HUES48 (cell line): ENCODE results near the gene PSMD4.
"Not testable (repeated sequence)": the region's sequence is repeated elsewhere in the genome, so short reads cannot be mapped to it uniquely, and the experiment has no call there.

ENCODE experiments used
- H3K27ac ChIP-seq: one replicate; pipeline ENCODE4 v1.7.0; 2013; ENCODE audit warnings: low read depth, low read length, inconsistent platforms
- H3K27me3 ChIP-seq: 2 replicates; pipeline ENCODE4 v1.6.1; 2013; ENCODE audit warnings: mild to moderate bottlenecking, low read length; ENCODE audit not compliant: control insufficient read depth, insufficient read depth
- H3K36me3 ChIP-seq: 2 replicates; pipeline ENCODE4 v1.6.1; 2013; ENCODE audit warnings: low read length; ENCODE audit not compliant: control insufficient read depth, insufficient read depth
- H3K4me1 ChIP-seq: 2 replicates; pipeline ENCODE4 v1.6.1; 2013; ENCODE audit warnings: mild to moderate bottlenecking, low read length; ENCODE audit not compliant: control insufficient read depth, insufficient read depth
- H3K4me3 ChIP-seq: 2 replicates; pipeline ENCODE4 v1.5.1; 2013; ENCODE audit warnings: mild to moderate bottlenecking, low read depth, low read length
- H3K9ac ChIP-seq: 2 replicates; pipeline ENCODE4 v1.6.1; 2013; ENCODE audit warnings: mild to moderate bottlenecking, low read depth, low read length, moderate library complexity
- H3K9me3 ChIP-seq: 2 replicates; pipeline ENCODE4 v1.6.1; 2013; ENCODE audit warnings: low read length; ENCODE audit not compliant: control insufficient read depth, insufficient read depth

Gene PSMD4

GRCh38 chr1:151254217-151255213, at the start of gene PSMD4:
Gene PSMD4, plus strand, starts transcription at chr1:151254734. Its CDS starts 49 bp downstream, at chr1:151254783.
- Histone ChIP-seq H3K9ac (peak within 1 kb of the TSS; percentile 86), H3K4me1 (no peaks in the 10 kb centered on the region; the same call in 1 of the 2 replicates), H3K27ac (peak within 1 kb of the TSS; percentile 93), H3K4me3 (peak within 1 kb of the TSS; percentile 99), H3K9me3 (no peaks in the 10 kb centered on the region), H3K36me3 (peaks cover 13% of the 10 kb centered on the region), H3K27me3 (no peaks in the 10 kb centered on the region)

- not testable (repeated sequence) for H3K4me3 ChIP-seq, H3K4me1 ChIP-seq, H3K9me3 ChIP-seq, H3K9ac ChIP-seq, H3K27ac ChIP-seq, H3K27me3 ChIP-seq
- H3K36me3 ChIP-seq = peaks cover 69% of the 10 kb centered on the region
These were observed 49.1 kb upstream of the PSMD4 start for GRCh38 chr1:151205381-151205965.

- no peak overlapping the region for H3K4me3 ChIP-seq
- H3K27me3 ChIP-seq = no peaks in the 10 kb centered on the region
- H3K9me3 ChIP-seq = no peaks in the 10 kb centered on the region
- no peak overlapping the region for H3K27ac ChIP-seq
- no peaks in the 10 kb centered on the region for H3K4me1 ChIP-seq
- H3K36me3 ChIP-seq = peaks cover 60% of the 10 kb centered on the region
- no peak overlapping the region for H3K9ac ChIP-seq
These were observed 43.7 kb upstream of the PSMD4 start for GRCh38 chr1:151210830-151211229.

- Histone ChIP-seq H3K9me3 (no peaks in the 10 kb centered on the region), H3K4me3 (no peak overlapping the region), H3K4me1 (no peaks in the 10 kb centered on the region), H3K9ac (no peak overlapping the region), H3K36me3 (peaks cover 47% of the 10 kb centered on the region), H3K27ac (no peak overlapping the region), H3K27me3 (no peaks in the 10 kb centered on the region)
These were observed 42.4 kb upstream of the PSMD4 start for GRCh38 chr1:151211972-151212705.

GRCh38 chr1:151213560-151213959, 41.0 kb upstream of the PSMD4 start:
- H3K36me3 ChIP-seq = peaks cover 41% of the 10 kb centered on the region

GRCh38 chr1:151221616-151222015, 32.9 kb upstream of the PSMD4 start:
- H3K9me3 ChIP-seq = no peaks in the 10 kb centered on the region
- H3K9ac ChIP-seq = no peak overlapping the region
- H3K27ac ChIP-seq = no peak overlapping the region
- H3K27me3 ChIP-seq = no peaks in the 10 kb centered on the region
- no peaks in the 10 kb centered on the region; the same call in 1 of the 2 replicates for H3K4me1 ChIP-seq
- H3K4me3 ChIP-seq = no peak overlapping the region
- H3K36me3 ChIP-seq = peaks cover 35% of the 10 kb centered on the region

More at GRCh38 chr1:151213560-151213959, 41.0 kb upstream of the PSMD4 start:
- no peak overlapping the region for H3K27ac ChIP-seq
- no peaks in the 10 kb centered on the region for H3K27me3 ChIP-seq
- H3K4me1 ChIP-seq = no peaks in the 10 kb centered on the region
- H3K9me3 ChIP-seq = no peaks in the 10 kb centered on the region
- H3K9ac ChIP-seq = no peak overlapping the region
- no peak overlapping the region for H3K4me3 ChIP-seq

- no peaks in the 10 kb centered on the region; the same call in 1 of the 2 replicates for H3K4me1 ChIP-seq
- no peak overlapping the region for H3K27ac ChIP-seq
- no peak overlapping the region for H3K9ac ChIP-seq
- H3K4me3 ChIP-seq = no peak overlapping the region
- H3K9me3 ChIP-seq = no peaks in the 10 kb centered on the region
- peaks cover 39% of the 10 kb centered on the region for H3K36me3 ChIP-seq
- no peaks in the 10 kb centered on the region for H3K27me3 ChIP-seq
These were observed 32.4 kb upstream of the PSMD4 start for GRCh38 chr1:151222130-151222529.

- H3K9me3 ChIP-seq = no peaks in the 10 kb centered on the region
- no peak overlapping the region for H3K9ac ChIP-seq
- no peaks in the 10 kb centered on the region for H3K27me3 ChIP-seq
- H3K4me3 ChIP-seq = no peak overlapping the region
- H3K4me1 ChIP-seq = no peaks in the 10 kb centered on the region
- H3K27ac ChIP-seq = no peak overlapping the region
- peaks cover 96% of the 10 kb centered on the region for H3K36me3 ChIP-seq
These were observed 19.3 kb upstream of the PSMD4 start for GRCh38 chr1:151235235-151235634.

GRCh38 chr1:151237678-151238466, 16.7 kb upstream of the PSMD4 start:
- Histone ChIP-seq H3K27me3 (no peaks in the 10 kb centered on the region), H3K9ac (no peak overlapping the region), H3K4me1 (no peaks in the 10 kb centered on the region), H3K9me3 (no peaks in the 10 kb centered on the region), H3K27ac (no peak overlapping the region), H3K4me3 (no peak overlapping the region), H3K36me3 (peaks cover 96% of the 10 kb centered on the region)

- Histone ChIP-seq H3K36me3 (peaks cover 97% of the 10 kb centered on the region), H3K27me3 (no peaks in the 10 kb centered on the region), H3K9ac (no peak overlapping the region), H3K4me3 (no peak overlapping the region), H3K9me3 (no peaks in the 10 kb centered on the region), H3K4me1 (no peaks in the 10 kb centered on the region), H3K27ac (no peak overlapping the region)
These were observed 16.1 kb upstream of the PSMD4 start for GRCh38 chr1:151238467-151238739.
